ENCODE data around the gene MAP2K3.

DNA sequence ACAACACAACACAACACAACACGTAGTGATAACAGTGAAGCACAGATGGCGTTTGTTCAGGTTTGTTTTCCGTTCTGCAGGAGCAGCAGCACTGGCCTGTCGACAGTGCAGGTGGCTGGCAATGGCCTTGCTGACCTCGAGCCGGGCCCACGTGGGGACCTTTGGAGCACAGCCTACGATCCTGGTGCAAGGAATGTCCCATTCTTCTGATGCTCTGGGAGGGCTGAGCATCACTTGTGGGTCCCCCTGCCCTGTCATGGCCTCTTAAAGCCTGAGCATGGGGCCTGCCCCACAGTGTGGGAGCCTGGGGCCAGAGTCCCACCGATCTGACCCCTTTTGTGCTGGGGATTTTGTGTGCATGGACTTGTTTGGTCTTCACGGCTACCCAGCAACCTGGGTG is 6.8 kb downstream of the MAP2K3 start:
- TF ChIP-seq, protein P1, sequence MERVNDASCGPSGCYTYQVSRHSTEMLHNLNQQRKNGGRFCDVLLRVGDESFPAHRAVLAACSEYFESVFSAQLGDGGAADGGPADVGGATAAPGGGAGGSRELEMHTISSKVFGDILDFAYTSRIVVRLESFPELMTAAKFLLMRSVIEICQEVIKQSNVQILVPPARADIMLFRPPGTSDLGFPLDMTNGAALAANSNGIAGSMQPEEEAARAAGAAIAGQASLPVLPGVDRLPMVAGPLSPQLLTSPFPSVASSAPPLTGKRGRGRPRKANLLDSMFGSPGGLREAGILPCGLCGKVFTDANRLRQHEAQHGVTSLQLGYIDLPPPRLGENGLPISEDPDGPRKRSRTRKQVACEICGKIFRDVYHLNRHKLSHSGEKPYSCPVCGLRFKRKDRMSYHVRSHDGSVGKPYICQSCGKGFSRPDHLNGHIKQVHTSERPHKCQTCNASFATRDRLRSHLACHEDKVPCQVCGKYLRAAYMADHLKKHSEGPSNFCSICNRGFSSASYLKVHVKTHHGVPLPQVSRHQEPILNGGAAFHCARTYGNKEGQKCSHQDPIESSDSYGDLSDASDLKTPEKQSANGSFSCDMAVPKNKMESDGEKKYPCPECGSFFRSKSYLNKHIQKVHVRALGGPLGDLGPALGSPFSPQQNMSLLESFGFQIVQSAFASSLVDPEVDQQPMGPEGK (CRISPR knock-in tag; IDR thresholded peaks at IDR 0.05; ENCODE audit: borderline replicate concordance): no peak
- TF ChIP-seq RARB (CRISPR knock-in tag; IDR thresholded peaks at IDR 0.05) (no peak), PPARA (CRISPR knock-in tag; IDR thresholded peaks at IDR 0.05; ENCODE audit: borderline replicate concordance) (no peak), GLIS3 (CRISPR knock-in tag; IDR thresholded peaks at IDR 0.05) (no peak), ARNTL (CRISPR knock-in tag; IDR thresholded peaks at IDR 0.05; ENCODE audit: borderline replicate concordance, low read depth) (no peak), TSHZ2 (CRISPR knock-in tag; IDR thresholded peaks at IDR 0.05) (no peak), ZNF70 (CRISPR knock-in tag; IDR thresholded peaks at IDR 0.05) (no peak), ZFP3 (CRISPR knock-in tag; IDR thresholded peaks at IDR 0.05) (no peak), ZC3H10 (CRISPR knock-in tag; IDR thresholded peaks at IDR 0.05) (no peak), TOX (CRISPR knock-in tag; IDR thresholded peaks at IDR 0.05; ENCODE audit: borderline replicate concordance) (no peak), TCF4 (CRISPR knock-in tag; IDR thresholded peaks at IDR 0.05; ENCODE audit: borderline replicate concordance) (no peak)
